WTC11 (cell line): ENCODE data around the gene IL12RB1. TPM values are rescaled to one million over a fixed set of nuclear protein-coding genes. Genes with fewer than 3 reads are reported as not detected.

Source experiments
- ATAC-seq: fragments of 200-7000 bp; cut with Tn5 transposase; 2 replicates; pipeline ENCODE4 v1.10.0; 2021; ENCODE audit warnings: mild to moderate bottlenecking, moderate library complexity
- CTCF ChIA-PET: fragments of 300-600 bp; sonication (Branson Sonifier 250); formaldehyde crosslinking; loops from one replicate; lab custom pipeline; 2021; ENCODE audit warnings: antibody characterized with exemption; lab: Charles Lee
- POLR2A ChIA-PET: fragments of 350-600 bp; sonication (Branson Sonifier 250); formaldehyde crosslinking; loops from one replicate; lab custom pipeline; 2021; ENCODE audit warnings: antibody characterized with exemption; lab: Charles Lee
- DNase-seq: peaks from one replicate; pipeline ENCODE4 v3.0.0; 2021; ENCODE audit warnings: low spot score
- H3K27ac Mint-ChIP-seq: 2 replicates; pipeline ENCODE4 v1.8.0; 2021; ENCODE audit warnings: mixed read lengths
- H3K27me3 Mint-ChIP-seq: 2 replicates; pipeline ENCODE4 v1.8.0; 2021; ENCODE audit warnings: low read depth, mild to moderate bottlenecking, moderate library complexity, mixed read lengths
- H3K36me3 Mint-ChIP-seq: 2 replicates; pipeline ENCODE4 v1.8.0; 2021; ENCODE audit warnings: mixed read lengths
- H3K4me1 Mint-ChIP-seq: 2 replicates; pipeline ENCODE4 v1.8.0; 2022; ENCODE audit warnings: mixed read lengths
- H3K4me3 Mint-ChIP-seq: 2 replicates; pipeline ENCODE4 v1.8.0; 2021; ENCODE audit warnings: mild to moderate bottlenecking, moderate library complexity, mixed read lengths
- H3K9me3 Mint-ChIP-seq: 2 replicates; pipeline ENCODE4 v1.8.0; 2021; ENCODE audit warnings: mixed read lengths
- ATF2 ChIP-seq: sonication (generic); formaldehyde crosslinking; IDR thresholded peaks from 2 replicates; pipeline ENCODE4 v1.8.1; 2022; ENCODE audit warnings: low read depth, missing genetic modification reagents, borderline replicate concordance
- ATF6 ChIP-seq: sonication (generic); formaldehyde crosslinking; IDR thresholded peaks from 2 replicates; pipeline ENCODE4 v1.8.1; 2023; ENCODE audit warnings: mild to moderate bottlenecking, missing genetic modification reagents
- CTCF ChIP-seq: fragments of 200-600 bp; IDR thresholded peaks from 2 replicates; pipeline ENCODE4 v1.8.0; 2022; ENCODE audit warnings: antibody characterized with exemption
- E2F5 ChIP-seq: sonication (generic); formaldehyde crosslinking; IDR thresholded peaks from 2 replicates; pipeline ENCODE4 v1.8.1; 2022; ENCODE audit warnings: mild to moderate bottlenecking, moderate library complexity, missing genetic modification reagents
- ERG ChIP-seq: fragments of 250-450 bp; sonication (Bioruptor Pico); IDR thresholded peaks from 2 replicates; pipeline ENCODE4 v1.8.0; 2021; ENCODE audit warnings: mild to moderate bottlenecking
- FOXJ3 ChIP-seq: sonication (generic); formaldehyde crosslinking; IDR thresholded peaks from 2 replicates; pipeline ENCODE4 v1.9.0; 2021; ENCODE audit warnings: missing genetic modification reagents, mild to moderate bottlenecking, borderline replicate concordance
- FOXK1 ChIP-seq: sonication (generic); formaldehyde crosslinking; IDR thresholded peaks from 2 replicates; pipeline ENCODE4 v1.8.0; 2022; ENCODE audit warnings: mild to moderate bottlenecking, moderate library complexity, missing genetic modification reagents
- HMGA2 ChIP-seq: fragments of 250-450 bp; sonication (Bioruptor Pico); IDR thresholded peaks from 2 replicates; pipeline ENCODE4 v1.4.0; 2021; ENCODE audit warnings: mild to moderate bottlenecking, moderate library complexity
- HMGXB4 ChIP-seq: sonication (generic); formaldehyde crosslinking; IDR thresholded peaks from 2 replicates; pipeline ENCODE4 v1.8.1; 2023; ENCODE audit warnings: mild to moderate bottlenecking, moderate library complexity, missing genetic modification reagents
- IRF1 ChIP-seq: sonication (generic); formaldehyde crosslinking; IDR thresholded peaks from 2 replicates; pipeline ENCODE4 v1.8.0; 2023; ENCODE audit warnings: missing genetic modification reagents
- PREB ChIP-seq: sonication (generic); formaldehyde crosslinking; IDR thresholded peaks from 2 replicates; pipeline ENCODE4 v1.8.1; 2022; ENCODE audit warnings: mild to moderate bottlenecking, missing genetic modification reagents, moderate library complexity, borderline replicate concordance
- RELA ChIP-seq: sonication (generic); formaldehyde crosslinking; IDR thresholded peaks from 2 replicates; pipeline ENCODE4 v1.8.1; 2022; ENCODE audit warnings: missing genetic modification reagents, mild to moderate bottlenecking, borderline replicate concordance
- SOX15 ChIP-seq: fragments of 250-450 bp; sonication (Bioruptor Pico); IDR thresholded peaks from 2 replicates; pipeline ENCODE4 v1.9.0; 2021; ENCODE audit warnings: mild to moderate bottlenecking
- ZMAT4 ChIP-seq: fragments of 250-450 bp; sonication (Bioruptor Pico); IDR thresholded peaks from 2 replicates; pipeline ENCODE4 v1.9.0; 2021; ENCODE audit warnings: mild to moderate bottlenecking
- ZNF263 ChIP-seq: sonication (generic); formaldehyde crosslinking; IDR thresholded peaks from 2 replicates; pipeline ENCODE4 v1.8.1; 2022; ENCODE audit warnings: low read depth, mild to moderate bottlenecking, moderate library complexity, missing genetic modification reagents
- ZNF416 ChIP-seq: fragments of 250-450 bp; sonication (Bioruptor Pico); IDR thresholded peaks from 2 replicates; pipeline ENCODE4 v1.9.0; 2021; ENCODE audit warnings: mild to moderate bottlenecking, inconsistent platforms
- ZNF512 ChIP-seq: sonication (generic); formaldehyde crosslinking; IDR thresholded peaks from 2 replicates; pipeline ENCODE4 v1.8.1; 2022; ENCODE audit warnings: missing genetic modification reagents, borderline replicate concordance
- total RNA-seq: library from RNA; stranded (reverse); gene quantifications from 3 replicates; pipeline ENCODE4 v1.2.3, GENCODE V29; 2021

The IL12RB1 gene
- total RNA-seq, 1 experiment from 2014 or later, result not detected

GRCh38 chr19:18058208-18059009 is 28.3 kb downstream of the IL12RB1 start (continued):
- peak; percentile 92 for TF ChIP-seq CTCF

- Mint-ChIP-seq H3K36me3 (no peaks in the 10 kb centered on the region), H3K4me1 (peaks cover 7% of the 10 kb centered on the region), H3K27me3 (peaks cover 4% of the 10 kb centered on the region; the same call in 1 of the 2 replicates), H3K27ac (no peak overlapping the region), H3K9me3 (no peaks in the 10 kb centered on the region; the same call in 1 of the 2 replicates), H3K4me3 (no peak overlapping the region)
- DNase-seq (no peak), ATAC-seq (no peak)
- ChIA-PET CTCF (interaction anchor here (0.6 to 6.3 kb wide), 10 partner anchors 13 to 194 kb away, joined by 3 to 46 read pairs (median 5); partner anchors contain the start of gene ARRDC2), POLR2A (no interaction called here)
- TF ChIP-seq PREB (no peak), ATF2 (no peak)
These were observed 29.2 kb downstream of the IL12RB1 start for GRCh38 chr19:18057557-18057956.

GRCh38 chr19:18055967-18056366 is 30.8 kb downstream of the IL12RB1 start:
- POLR2A ChIA-PET, result interaction anchor here (0.7 kb wide), 1 partner anchor 369 kb away, joined by 9 read pairs; no protein-coding TSS in a partner anchor
- Mint-ChIP-seq H3K4me3 (no peak overlapping the region), H3K36me3 (no peaks in the 10 kb centered on the region), H3K4me1 (peaks cover 7% of the 10 kb centered on the region), H3K27me3 (peaks cover 4% of the 10 kb centered on the region; the same call in 1 of the 2 replicates), H3K27ac (no peak overlapping the region), H3K9me3 (no peaks in the 10 kb centered on the region; the same call in 1 of the 2 replicates)
- CTCF ChIA-PET, result interaction anchor here (0.7 to 6.3 kb wide), 6 partner anchors 18 to 118 kb away, joined by 3 to 46 read pairs (median 4); partner anchors contain the start of gene ARRDC2
- DNase-seq (no peak), ATAC-seq (no peak)
- TF ChIP-seq ZNF263, result no peak
- no peak for TF ChIP-seq HMGXB4
- no peak for TF ChIP-seq ZNF512
- no peak for TF ChIP-seq RELA (CRISPR knock-in tag)
- TF ChIP-seq E2F5 (CRISPR knock-in tag), result no peak
- TF ChIP-seq ERG (CRISPR knock-in tag), result no peak
- TF ChIP-seq ZNF416 (CRISPR knock-in tag), result no peak
- TF ChIP-seq SOX15 (CRISPR knock-in tag), result no peak
- no peak for TF ChIP-seq HMGA2 (CRISPR knock-in tag)
- TF ChIP-seq ZMAT4, result no peak
- TF ChIP-seq FOXK1 (CRISPR knock-in tag), result no peak
- no peak for TF ChIP-seq IRF1
- no peak for TF ChIP-seq FOXJ3
- TF ChIP-seq ATF6, result no peak
